Fibroblast of pulmonary artery (primary cell): ENCODE results near the gene ADGRG3.

ENCODE experiments used
- DNase-seq: peaks from one replicate; pipeline ENCODE4 v3.0.0-alpha.2; 2010; ENCODE audit warnings: low read depth
- H3K4me3 ChIP-seq: replicated peaks from 2 replicates; pipeline ENCODE4 v1.5.1; 2011; ENCODE audit warnings: low read depth, mild to moderate bottlenecking, control low read depth, low read length, moderate library complexity
- TF ChIP-seq, protein P1 (sequence below): IDR thresholded peaks from 2 replicates; pipeline ENCODE4 v1.5.1; 2011; ENCODE audit warnings: mild to moderate bottlenecking, control low read depth, low read length, inconsistent platforms; ENCODE audit errors: missing control alignments

ADGRG3 gene, protein sequence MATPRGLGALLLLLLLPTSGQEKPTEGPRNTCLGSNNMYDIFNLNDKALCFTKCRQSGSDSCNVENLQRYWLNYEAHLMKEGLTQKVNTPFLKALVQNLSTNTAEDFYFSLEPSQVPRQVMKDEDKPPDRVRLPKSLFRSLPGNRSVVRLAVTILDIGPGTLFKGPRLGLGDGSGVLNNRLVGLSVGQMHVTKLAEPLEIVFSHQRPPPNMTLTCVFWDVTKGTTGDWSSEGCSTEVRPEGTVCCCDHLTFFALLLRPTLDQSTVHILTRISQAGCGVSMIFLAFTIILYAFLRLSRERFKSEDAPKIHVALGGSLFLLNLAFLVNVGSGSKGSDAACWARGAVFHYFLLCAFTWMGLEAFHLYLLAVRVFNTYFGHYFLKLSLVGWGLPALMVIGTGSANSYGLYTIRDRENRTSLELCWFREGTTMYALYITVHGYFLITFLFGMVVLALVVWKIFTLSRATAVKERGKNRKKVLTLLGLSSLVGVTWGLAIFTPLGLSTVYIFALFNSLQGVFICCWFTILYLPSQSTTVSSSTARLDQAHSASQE

DNA sequence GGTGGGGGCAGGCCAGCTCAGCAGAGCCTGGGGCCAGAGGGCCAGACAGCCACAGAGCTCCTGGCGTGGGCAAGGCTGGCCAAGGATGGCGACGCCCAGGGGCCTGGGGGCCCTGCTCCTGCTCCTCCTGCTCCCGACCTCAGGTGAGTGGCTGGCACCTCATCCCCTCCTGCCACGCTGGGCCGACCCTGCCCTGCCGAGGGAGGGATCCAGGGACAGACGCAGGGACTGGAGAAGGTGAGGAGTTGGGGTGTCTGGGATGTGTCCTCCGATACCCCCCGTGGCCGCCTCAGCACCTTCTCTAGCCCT, at the start of gene ADGRG3:
Gene ADGRG3 (plus strand): TSS at position 44 of the 309 bp plus-strand sequence. CDS start 42 bp downstream, at position 86.
- TF ChIP-seq, protein P1, sequence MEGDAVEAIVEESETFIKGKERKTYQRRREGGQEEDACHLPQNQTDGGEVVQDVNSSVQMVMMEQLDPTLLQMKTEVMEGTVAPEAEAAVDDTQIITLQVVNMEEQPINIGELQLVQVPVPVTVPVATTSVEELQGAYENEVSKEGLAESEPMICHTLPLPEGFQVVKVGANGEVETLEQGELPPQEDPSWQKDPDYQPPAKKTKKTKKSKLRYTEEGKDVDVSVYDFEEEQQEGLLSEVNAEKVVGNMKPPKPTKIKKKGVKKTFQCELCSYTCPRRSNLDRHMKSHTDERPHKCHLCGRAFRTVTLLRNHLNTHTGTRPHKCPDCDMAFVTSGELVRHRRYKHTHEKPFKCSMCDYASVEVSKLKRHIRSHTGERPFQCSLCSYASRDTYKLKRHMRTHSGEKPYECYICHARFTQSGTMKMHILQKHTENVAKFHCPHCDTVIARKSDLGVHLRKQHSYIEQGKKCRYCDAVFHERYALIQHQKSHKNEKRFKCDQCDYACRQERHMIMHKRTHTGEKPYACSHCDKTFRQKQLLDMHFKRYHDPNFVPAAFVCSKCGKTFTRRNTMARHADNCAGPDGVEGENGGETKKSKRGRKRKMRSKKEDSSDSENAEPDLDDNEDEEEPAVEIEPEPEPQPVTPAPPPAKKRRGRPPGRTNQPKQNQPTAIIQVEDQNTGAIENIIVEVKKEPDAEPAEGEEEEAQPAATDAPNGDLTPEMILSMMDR: no peak
- DNase-seq: no peak
- H3K4me3 ChIP-seq: no peak within 1 kb of the TSS

- DNase-seq: no peak
- TF ChIP-seq, protein P1: no peak
- H3K4me3 ChIP-seq: no peak overlapping the region
Measured at GRCh38 chr16:57619133-57619605, 48.9 kb upstream of the ADGRG3 start.

DNA sequence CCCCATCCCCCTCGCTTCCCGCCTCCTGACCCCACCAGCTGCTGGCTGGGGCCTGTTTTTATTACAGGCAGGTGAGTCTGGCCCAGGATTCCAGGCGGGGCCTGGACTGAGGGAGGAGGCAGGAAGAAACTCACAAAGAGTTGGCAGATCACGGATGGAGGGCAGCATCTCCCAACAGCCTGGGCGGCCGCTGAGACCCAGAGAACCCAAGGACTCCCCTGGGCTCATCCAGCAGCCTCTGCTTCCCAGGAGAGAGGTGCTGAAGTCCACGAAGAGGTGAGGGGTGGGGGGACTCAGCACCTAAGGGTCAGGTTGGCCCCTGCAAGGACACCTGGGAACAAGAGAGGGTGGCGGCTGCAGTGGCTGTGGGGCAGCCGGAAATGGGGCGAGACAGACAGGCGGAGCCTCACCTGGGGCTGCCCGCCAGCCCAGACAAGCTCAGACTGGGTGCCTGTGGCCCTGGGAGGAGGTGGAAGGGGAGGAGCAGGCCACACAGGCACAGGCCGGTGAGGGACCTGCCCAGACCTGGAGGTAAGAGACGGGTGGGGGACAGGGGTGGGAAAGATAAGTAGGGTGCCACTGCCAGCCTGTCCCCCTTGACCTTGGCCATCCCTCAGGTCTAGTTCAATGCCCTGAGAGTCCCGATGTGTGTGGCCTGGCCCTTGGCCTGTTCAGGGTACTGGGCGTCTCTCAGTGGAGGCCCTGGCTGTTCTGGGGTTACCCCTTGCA, 48.3 kb upstream of the ADGRG3 start:
- no peak overlapping the region for H3K4me3 ChIP-seq

DNA sequence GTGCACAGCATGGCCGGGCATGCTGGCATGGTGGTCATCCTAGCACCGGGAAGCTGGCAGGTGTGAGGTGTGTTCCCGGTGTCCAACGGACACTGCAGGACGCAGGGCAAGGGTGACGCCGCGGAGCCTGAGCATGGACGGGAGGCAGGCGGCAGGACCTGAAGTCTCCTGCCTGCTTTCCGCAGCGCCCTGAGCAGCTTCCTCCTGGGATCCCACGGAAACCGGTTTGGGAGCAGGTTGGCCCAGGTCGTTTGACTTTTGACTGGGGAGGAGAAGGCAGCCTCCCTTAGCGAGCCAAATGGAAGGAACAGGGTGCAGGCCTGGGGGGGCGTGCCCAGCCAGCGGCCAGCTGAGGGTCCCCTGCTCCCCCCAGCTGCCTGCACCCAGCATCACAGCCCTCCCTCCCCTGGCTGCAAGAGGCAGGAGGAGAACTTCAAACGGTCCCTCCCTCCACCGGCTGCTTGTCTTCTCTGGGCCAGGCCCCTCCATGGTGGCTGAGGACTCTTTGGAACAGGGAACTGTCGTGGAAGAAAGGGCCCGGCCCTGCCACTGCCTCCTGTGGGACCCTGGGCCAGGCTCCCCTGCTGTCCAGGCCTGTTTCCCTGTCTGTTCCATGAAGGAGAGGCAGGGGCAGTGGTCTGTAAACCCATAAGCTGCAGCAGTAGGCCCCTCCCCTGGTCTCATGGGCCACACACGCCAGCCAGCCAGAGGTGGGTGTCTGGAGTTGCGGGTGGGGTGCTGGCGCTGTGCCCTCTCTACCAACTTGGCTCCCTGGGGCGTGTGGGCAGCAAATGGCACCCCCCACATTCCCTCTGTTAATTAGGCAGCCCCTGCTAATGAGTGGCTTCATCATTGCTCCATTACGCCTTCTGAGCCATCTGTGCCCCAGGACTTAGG, 47.5 kb upstream of the ADGRG3 start:
- no peak overlapping the region for H3K4me3 ChIP-seq
- DNase-seq: no peak
- TF ChIP-seq, protein P1: no peak

More for the DNA sequence above, 48.3 kb upstream of the ADGRG3 start:
- no peak for DNase-seq
- TF ChIP-seq, protein P1: no peak

DNA sequence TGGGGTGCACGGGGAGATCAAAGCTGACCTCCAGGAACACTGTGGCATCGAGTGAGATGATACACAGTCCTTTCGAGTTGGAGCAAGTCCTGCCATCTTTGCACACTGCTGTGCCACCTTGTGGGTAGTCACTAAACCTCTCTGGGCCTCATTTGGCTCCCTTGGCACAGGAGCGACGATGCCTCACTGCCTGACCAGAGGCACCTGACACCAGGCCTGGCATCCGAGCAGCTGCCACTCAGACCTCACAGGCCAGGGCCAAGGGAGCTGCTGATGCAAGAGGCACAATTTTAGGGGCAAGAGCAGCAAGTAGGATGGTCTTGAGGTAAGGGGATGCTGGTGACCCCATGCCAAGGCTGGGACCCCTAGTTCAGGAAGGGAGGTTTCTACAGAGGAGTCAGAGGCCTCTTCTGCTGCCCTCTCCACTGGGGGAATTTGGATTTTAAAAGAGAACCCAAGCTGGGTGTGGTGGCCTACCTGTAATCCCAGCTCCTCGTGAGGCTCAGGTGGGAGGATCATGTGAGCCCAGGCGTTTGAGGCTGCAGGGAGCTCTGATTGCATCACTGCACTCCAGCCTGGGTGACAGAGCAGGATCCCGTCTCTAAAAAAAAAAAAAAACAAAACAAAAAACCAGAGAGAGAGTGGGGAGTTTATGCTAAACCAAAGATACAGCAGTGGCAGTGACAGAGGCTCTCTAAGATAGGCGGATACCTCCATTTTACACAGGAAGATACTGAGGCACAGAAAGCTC, 46.4 kb upstream of the ADGRG3 start:
- no peak for DNase-seq
- TF ChIP-seq, protein P1: no peak
- H3K4me3 ChIP-seq: no peak overlapping the region
